AML-193 (cell line): ENCODE data around the gene FGD4.

Source experiments
- DNase-seq, 2 experiments: peaks; one replicate each; lab custom pipeline; 2025; lab: John Stamatoyannopoulos, UW

Gene FGD4

GRCh38 chr12:32566663-32567295 lies 167.4 kb downstream of the FGD4 start:
- no peak for DNase-seq

GRCh38 chr12:32567296-32567674 lies 167.9 kb downstream of the FGD4 start:
- DNase-seq, result no peak

- no peak for DNase-seq
Observed at GRCh38 chr12:32568228-32568627, 168.9 kb downstream of the FGD4 start.

GRCh38 chr12:32569259-32569658 lies 169.9 kb downstream of the FGD4 start:
- no peak for DNase-seq

DNA sequence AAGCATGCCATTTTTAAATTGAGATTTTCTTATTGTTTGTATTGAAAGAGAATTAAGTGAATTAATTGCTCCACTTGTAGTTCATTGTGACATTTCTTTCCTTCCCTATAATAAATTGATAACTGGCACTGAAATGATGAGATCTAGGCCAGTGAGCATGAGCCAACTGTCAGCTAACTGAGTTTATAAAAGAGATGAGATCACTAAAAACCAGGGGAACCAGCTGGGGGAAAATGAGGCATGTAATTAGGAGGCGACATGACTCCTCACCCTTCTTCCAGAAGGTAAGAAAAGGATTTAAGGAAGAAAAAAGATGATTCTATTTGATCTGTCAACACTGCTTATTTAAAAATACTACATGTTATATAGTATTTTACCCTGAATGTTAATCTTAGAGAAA lies 175.2 kb downstream of the FGD4 start:
- no peak for DNase-seq

GRCh38 chr12:32577328-32577727 lies 178.0 kb downstream of the FGD4 start:
- no peak for DNase-seq

DNA sequence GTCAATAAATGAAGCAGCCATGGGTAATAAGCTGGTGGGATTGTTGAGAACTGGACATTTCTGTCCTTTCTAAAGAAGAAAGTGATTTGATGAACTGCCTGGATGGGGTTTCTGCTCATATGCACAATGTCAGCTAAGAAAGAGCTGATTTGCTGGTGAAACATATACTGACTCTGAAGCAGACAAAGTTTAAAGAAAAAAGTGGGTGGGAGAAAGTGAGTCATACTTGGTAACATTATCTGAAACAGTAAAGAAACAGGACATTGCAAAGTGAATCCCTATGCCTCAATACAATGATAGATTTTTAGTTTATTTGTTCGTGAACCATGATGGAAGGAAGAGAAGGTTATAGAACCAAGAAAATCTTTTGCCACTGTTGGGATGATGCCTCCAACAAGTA lies 184.2 kb downstream of the FGD4 start:
- no peak for DNase-seq

DNA sequence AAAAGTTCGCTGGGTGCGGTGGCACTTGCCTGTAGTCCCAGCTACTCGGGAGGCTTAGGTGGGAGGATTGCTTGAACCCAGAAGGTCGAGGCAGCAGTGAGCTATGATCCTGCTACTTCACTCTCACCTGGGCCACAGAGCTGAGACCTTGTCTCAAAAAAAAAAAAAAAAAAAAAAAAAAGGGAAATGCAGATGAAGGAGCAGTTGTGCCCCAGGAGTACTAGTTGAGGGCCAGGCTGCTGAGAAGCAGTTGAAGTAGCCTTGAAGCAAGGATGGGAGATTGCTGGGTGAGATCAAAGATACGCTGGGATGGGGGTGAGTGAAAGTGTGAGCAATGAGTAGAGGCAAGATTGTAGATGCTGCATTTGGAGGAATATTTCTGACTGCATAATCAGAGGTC lies 186.3 kb downstream of the FGD4 start:
- no peak for DNase-seq

GRCh38 chr12:32586390-32586789 lies 187.0 kb downstream of the FGD4 start:
- peak; percentile 18 to 27 for DNase-seq

- peak; percentile 77 to 87 for DNase-seq
Observed at GRCh38 chr12:32587581-32588495, 188.5 kb downstream of the FGD4 start.

- no peak for DNase-seq
Observed at GRCh38 chr12:32588604-32589003, 189.2 kb downstream of the FGD4 start.

DNA sequence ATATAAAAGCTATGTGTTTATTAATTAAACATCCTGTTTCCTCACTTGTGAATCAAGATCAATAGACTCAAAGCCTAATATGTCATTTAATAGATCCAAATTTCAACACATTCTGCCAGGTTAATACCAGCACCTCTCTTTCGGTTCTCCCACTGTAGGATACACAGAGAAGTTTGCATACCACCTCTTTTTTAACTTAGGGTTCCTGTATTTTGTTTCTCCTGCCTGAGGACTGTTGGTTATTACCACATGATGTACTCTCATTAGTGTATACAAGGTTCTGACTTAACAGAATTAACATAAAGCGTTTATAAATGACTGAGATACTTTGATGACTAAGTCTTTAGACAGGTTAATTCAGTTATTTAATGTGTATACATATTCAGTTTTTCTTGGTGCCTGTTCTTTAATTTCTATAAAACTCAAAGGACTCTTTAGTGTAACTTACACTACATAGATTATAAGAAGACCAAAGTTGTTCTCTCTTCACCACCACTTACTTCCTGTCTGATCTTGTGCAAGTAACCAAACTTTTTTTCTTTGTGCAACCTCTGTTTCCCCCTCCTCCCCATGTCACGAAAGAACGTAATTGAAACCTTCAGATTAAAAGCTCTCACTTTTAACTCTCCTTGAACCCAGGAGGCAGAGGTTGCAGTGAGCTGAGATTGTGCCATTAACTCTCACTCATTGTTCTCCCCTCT lies 190.0 kb downstream of the FGD4 start:
- peak; percentile 90 to 93 for DNase-seq

- DNase-seq, result no peak
Observed at GRCh38 chr12:32595251-32595650, 195.9 kb downstream of the FGD4 start.

DNA sequence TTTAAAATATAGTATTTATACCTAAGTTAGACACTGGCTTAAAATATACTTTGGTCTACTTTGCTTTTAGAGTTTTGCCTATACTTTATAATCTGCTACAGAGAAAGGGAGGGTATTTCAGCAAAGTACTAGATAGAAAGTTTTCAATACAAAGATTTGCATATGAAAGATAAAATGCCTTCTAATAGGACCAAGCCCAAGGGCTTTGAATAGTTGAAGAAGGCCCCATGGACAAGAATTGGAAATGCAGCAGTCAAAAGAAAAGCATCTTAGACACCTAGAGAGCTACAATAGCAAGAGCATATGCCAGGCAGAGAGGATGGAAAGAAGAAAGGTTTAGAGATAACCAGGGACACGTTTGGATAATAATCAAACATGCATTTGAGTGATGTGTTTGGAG lies 196.7 kb downstream of the FGD4 start:
- no peak for DNase-seq

DNA sequence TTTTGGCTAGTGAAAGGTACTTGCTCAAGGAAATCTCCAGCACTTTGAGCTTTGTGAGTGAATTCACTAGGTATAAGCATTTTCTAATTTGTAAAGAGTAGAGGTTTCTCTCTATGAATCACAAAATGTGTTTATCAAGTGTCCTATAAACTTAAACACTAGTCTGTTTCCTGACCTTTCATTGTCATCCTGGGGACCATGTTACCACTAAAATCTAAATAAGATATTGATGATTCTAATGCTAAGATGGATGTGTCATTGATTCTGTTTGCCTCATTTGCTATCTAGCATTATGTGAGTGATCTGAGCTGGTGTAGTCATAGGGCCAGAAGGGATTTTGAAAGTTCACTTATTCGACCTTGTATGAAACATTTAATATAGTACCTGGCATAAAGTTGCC lies 199.3 kb downstream of the FGD4 start:
- DNase-seq, result no peak

DNA sequence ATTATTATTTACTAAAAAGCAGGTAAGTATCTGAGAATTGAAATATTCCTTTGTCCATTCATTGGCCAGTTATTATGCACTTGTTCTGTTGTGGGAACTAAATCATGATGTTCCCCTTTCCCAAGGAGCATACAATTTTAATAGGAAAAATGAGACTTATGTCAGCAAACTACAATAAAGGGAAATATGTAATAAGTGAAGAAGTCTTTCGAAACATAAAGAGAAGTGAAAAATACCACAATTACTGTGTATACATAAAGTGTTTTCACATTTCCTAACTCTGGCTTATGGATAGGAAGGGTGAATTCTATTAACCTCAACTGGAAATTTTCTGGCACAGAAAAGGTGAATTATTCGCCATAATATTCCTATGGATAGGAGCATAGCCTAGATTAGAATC lies 201.3 kb downstream of the FGD4 start:
- peak; percentile 44 to 56 for DNase-seq

DNA sequence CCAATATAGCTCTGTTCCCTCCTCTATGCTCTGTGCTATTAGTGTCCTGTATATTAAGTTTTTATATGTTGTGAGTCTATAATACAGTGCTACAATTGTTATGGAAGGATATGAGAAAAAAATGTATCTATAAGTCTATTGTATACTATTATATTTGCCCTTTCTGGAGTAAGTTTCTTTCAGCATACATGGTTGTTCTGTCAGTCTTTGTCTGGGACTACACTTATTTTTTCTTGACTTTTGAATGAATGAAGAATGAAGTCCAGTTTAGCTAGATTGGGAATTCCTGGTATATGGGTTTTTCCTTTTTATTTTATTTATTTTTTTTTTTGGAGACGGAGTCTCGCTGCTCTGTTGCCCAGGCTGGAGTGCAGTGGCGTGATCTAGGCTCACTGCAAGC lies 203.7 kb downstream of the FGD4 start:
- DNase-seq, result no peak

DNA sequence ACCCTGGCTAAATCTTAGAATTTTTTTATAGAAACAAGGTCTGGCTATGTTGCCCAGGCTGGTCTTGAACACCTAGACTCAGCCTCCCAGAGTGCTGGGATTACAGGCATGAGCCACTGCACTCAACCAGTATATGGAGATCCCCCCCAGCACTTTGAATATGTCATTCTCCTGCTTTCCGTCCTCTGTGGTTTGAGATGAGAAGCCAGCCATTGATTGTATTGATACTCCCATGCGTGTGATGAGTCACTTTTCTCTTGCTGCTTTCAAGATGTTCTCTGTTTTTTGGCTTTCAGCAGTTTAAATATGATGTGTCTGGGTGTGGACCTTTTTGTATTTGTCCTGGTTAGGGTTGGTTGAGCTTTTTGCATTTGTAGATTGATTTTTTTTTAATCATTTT lies 204.5 kb downstream of the FGD4 start:
- no peak for DNase-seq

DNA sequence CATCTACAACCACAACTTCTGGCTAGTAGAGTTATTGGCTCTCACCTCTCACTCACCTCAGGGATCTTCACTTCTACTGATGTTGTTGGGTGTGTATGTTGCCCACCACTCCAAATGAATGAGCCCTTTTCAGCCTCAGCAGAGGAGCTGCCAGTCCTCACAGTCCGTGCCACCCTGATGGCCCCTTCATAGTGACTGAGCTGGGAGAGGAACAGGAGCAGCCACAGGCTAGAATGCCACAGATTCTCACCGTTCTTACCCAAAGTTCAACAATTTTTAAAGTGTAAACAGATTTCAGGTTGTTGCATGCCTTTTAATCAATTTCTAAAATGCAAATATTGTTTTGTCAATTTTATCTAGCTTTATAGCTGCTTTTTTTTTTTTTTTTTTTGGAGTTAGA lies 205.2 kb downstream of the FGD4 start:
- no peak for DNase-seq

GRCh38 chr12:32605326-32606095 lies 206.2 kb downstream of the FGD4 start:
- no peak for DNase-seq

- no peak for DNase-seq
Observed at GRCh38 chr12:32606443-32606842, 207.1 kb downstream of the FGD4 start.

GRCh38 chr12:32609966-32610365 lies 210.6 kb downstream of the FGD4 start:
- no peak for DNase-seq
